Ovary (tissue), 3 donors: ENCODE data around the gene SLAMF7.

Experiments
- EP300 ChIP-seq: sonication (generic); formaldehyde crosslinking; IDR thresholded peaks from one replicate; pipeline ENCODE4 v1.6.1; 2017; ENCODE audit warnings: antibody characterized with exemption
- POLR2A ChIP-seq: fragments of 450-650 bp; IDR thresholded peaks from one replicate; pipeline ENCODE4 v1.6.1; 2017; ENCODE audit warnings: antibody characterized with exemption, mild to moderate bottlenecking, moderate library complexity
- TF ChIP-seq, protein P1 (sequence below), 3 donors: fragments of 450-650 bp in 2 of 3; fragments of 200-600 bp in 1 of 3; IDR thresholded peaks; one replicate each; pipeline versions ENCODE4 v1.5.1 to v1.8.0; 2016 to 2022; ENCODE audit warnings: antibody characterized with exemption in 3 of 3, mild to moderate bottlenecking in 1 of 3
- donor health status: DM: no; HTN: no; CAD: no.

DNA sequence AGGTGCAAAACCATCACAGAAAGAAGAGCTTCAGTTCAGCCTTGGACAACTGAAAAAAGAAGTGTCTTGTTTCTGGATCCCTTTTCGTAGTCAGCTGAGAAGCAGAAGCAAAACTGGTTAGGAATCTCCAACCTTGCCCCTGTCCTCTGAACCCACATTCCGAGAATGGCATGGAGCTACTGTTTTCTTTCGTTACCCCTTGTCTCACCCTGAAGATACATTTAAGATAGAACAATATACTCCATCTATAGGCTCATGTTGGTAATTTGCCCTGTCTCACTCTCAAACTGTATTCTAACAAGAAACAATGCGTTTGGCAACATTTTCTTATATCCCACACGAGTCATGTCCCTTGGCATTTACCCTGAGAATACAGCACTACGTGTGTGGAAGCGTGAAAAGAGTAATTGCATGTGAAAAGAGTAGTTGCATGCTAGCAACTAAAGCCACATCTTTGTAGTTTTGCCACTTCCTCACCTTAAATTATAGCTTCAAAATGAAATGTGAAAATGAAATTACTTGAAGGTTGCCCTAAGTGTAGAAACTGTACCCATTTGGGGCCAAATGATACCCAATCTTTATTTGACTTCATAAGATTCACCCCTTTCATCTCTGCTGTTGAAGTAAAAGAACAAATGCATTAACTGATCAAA is 5.3 kb downstream of the SLAMF7 start:
- no peak for TF ChIP-seq EP300
- TF ChIP-seq, protein P1, sequence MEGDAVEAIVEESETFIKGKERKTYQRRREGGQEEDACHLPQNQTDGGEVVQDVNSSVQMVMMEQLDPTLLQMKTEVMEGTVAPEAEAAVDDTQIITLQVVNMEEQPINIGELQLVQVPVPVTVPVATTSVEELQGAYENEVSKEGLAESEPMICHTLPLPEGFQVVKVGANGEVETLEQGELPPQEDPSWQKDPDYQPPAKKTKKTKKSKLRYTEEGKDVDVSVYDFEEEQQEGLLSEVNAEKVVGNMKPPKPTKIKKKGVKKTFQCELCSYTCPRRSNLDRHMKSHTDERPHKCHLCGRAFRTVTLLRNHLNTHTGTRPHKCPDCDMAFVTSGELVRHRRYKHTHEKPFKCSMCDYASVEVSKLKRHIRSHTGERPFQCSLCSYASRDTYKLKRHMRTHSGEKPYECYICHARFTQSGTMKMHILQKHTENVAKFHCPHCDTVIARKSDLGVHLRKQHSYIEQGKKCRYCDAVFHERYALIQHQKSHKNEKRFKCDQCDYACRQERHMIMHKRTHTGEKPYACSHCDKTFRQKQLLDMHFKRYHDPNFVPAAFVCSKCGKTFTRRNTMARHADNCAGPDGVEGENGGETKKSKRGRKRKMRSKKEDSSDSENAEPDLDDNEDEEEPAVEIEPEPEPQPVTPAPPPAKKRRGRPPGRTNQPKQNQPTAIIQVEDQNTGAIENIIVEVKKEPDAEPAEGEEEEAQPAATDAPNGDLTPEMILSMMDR (IDR thresholded peaks at IDR 0.05): no peak
- TF ChIP-seq POLR2A: no peak
